GM18909 (cell line): ENCODE data around the gene QSOX1.
A peak's percentile ranks its signal among the peaks of the same experiment; 100 is the strongest.

Experiments used
- ATAC-seq: cut with Tn5 transposase; IDR thresholded peaks from one replicate; pipeline ENCODE4 v1.9.1; 2021; ENCODE audit warnings: mild to moderate bottlenecking; ENCODE audit not compliant: unreplicated experiment, poor library complexity

Gene QSOX1

GRCh38 chr1:180204231-180204630 lies 49.6 kb downstream of the QSOX1 start:
- no peak for ATAC-seq

GRCh38 chr1:180206581-180206980 lies 51.9 kb downstream of the QSOX1 start:
- no peak for ATAC-seq

DNA sequence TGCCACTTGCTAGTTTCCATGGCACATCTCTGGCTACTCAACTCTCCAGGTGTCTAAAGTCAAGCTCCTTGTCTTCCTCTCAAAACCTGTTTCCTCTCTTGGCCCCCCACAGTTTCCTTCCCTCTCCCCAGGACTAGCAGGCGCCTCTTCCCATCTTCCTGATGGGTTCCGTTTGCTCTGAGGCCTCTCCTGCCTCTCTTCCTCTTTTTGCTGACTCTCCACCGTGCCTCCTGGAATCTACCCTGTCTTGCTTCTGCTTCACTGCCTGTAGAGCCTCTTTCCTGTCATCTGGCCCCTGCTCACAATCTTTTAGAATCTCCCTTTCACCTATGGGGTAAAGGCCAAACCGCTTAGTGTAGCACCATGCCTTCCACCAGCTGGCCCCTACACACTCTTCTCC lies 53.6 kb downstream of the QSOX1 start:
- no peak for ATAC-seq

DNA sequence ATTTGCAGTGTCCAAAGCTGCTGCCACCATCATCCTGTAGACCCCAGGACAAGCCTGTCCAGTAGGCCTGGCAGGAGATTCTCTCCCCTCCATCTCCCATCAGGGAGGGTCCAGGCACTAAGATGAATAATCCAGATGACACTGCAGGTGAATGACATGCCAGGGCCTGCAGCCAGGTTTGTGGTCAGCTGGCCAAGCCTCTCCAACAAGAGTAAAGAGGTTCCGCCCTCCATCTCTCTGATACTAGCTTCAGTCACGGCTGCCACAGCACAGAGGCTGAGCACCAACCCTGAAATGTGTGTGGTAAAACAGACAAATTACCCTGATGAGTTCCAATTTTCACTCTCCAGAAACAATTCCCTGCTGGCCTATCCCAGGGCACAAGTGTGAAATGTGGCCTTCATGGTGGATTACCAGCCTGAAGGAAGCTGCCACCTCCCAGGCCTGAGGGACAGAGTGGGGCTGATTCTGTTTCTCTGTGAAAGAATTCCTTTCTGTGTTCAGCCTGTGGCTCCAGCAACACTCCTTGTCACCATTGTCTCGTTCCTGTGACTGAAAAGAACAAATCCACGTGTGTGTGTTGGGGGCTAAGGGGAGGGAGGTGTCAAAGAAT lies 55.4 kb downstream of the QSOX1 start:
- ATAC-seq: no peak

DNA sequence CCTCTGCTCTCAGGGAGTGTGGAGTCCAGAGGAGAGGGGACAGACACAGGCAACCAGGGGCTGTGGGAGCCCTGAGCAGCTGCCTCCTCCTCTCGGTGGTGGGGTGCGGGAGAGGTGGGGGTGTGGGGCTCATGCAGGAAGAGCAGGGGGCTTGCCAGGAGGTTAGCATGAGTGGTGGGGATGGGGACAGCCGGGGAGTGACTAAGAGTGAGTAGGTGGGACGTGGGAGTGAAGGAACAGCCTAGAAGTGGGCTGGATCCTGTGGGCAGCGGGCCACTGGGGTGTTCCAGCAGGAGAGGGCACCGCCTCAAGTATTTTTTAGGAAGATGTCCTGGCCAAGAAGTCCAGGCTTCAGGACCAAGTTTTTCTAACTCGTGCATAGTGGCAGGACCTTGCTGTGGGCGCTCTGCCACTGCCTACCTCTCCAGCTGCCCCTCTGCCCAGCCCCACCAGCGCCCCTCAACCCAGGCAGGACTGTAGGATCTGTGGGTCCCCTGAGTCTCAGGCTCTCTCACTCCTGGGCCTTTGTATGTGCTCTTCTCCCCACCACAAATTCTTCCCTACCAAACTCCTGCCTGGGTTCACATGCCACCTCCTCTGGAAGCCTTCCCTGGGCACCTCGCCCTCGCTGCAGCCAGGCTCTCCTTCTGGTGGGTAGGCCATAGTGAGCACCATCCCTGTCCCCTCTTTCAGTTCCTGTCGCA lies 56.6 kb downstream of the QSOX1 start:
- ATAC-seq: no peak

DNA sequence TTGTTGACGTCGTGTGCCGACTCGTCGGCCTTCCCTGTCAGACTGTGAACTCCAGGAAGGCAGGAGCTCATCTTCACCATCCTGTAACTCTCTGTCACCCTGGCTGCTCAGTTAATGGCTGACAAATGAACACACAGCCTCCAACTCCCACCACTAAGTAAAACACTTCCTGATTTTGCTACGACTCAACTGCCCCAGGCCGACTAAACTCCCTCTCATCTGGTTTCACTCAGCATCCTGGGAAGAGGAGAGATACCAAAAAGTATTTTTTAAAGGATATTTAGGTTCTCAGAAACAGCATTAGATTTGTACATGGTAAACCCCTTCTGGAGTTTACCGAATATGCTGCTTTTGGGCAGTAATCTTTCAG lies 57.2 kb downstream of the QSOX1 start:
- ATAC-seq: no peak

GRCh38 chr1:180213401-180214170 lies 58.9 kb downstream of the QSOX1 start:
- peak; percentile 42 for ATAC-seq

DNA sequence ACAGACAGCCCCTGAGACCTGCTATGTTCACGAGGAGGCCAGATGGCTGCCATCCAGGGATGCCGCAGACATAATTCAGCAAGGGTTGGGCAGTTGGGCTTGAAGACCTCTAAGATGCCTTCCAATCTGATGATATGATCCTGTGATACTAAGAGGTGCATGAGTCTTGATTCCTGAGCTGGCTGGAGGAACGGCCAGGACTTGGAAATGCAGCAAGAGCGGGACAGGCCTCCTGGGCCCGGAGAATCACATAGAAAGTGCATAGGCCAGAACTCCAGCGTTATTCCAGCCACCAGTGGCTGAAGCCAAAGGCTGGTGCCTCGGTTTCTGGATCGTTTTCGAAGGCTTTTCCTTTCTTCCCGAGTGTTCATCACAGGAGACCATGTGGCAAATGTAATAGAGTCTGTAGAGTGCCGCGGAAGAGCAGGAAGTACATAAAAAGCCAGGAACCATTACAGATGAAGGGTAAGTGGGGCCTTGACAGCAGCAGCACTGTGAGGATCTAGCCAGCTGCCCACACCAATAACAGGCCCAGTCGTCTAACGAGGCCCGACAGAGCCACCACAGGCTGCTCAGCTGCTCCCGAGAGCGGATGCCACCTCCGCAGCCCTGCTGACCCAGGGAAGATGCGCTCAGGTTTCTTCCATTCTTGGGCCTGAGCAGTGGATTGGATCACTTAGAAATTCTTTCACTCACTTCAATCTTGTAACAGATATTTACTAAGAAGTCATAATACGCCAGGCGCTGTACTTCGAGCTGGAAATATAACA lies 61.4 kb downstream of the QSOX1 start:
- ATAC-seq: no peak

- no peak for ATAC-seq
Observed at GRCh38 chr1:180217006-180217405, 62.3 kb downstream of the QSOX1 start.

GRCh38 chr1:180218806-180219765 lies 64.4 kb downstream of the QSOX1 start:
- no peak for ATAC-seq

GRCh38 chr1:180219776-180220175 lies 65.1 kb downstream of the QSOX1 start:
- ATAC-seq: no peak

DNA sequence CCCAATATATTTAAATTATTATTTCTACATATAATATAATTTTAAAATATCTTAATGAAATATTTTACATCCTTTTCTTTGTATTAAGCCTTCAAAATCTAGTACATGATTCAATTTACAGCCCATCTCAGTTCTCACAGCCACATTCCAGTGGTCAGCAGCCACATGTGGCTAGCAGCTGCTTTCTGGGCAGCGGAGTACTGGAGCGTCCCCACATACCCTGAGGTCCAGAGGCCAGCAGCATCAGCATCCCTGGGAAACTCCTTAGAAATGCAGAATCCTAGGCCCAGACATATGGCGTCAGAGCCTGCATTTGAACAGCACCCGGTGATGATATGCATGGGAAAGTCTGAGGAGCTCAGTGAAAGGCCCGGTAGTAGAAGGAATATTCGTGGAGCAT lies 66.8 kb downstream of the QSOX1 start:
- no peak for ATAC-seq

GRCh38 chr1:180224902-180225301 lies 70.2 kb downstream of the QSOX1 start:
- ATAC-seq: no peak

GRCh38 chr1:180225403-180225802 lies 70.7 kb downstream of the QSOX1 start:
- no peak for ATAC-seq

GRCh38 chr1:180227861-180228647 lies 73.4 kb downstream of the QSOX1 start:
- ATAC-seq: no peak

DNA sequence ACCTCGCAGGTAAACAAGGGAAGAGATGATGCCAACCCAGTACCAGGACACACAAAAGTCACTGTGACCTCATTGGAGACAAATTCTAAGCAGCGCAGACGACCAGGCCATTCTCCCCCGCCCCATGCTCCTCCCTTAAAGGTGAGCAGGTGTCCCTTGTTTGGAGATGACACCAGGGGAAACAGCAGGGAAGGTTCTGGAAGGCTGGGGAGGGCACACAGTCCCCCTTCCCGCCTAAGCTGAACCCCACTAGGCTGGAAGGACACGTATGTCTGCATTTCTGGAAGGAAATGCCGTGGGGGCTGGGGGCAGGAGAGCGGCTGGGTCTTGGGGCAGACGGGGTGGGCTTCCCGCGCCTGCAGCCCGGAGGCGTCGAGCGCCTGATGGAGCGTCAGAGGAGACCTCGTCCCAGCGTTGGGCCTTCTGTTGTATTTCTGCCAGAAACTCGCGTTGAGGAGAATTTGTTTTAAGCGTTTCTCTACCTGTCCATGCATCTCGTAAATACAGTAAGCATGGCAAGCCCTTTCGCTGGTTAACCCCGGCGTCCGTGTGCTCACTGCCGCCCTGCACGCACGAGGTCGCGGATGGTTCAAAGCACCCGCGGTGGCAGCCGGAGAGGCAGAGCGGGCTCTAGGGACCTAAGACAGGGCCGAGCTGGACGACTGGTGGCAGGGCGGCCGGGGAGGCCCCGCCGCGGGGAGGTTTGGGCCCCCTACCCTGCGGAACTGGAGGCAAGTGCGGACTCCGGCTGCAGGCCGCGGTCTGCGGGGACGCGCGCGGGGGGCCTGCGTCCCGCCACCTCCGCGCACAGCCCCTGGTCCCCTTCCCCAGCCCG lies 74.2 kb downstream of the QSOX1 start:
- ATAC-seq: peak; percentile 19

DNA sequence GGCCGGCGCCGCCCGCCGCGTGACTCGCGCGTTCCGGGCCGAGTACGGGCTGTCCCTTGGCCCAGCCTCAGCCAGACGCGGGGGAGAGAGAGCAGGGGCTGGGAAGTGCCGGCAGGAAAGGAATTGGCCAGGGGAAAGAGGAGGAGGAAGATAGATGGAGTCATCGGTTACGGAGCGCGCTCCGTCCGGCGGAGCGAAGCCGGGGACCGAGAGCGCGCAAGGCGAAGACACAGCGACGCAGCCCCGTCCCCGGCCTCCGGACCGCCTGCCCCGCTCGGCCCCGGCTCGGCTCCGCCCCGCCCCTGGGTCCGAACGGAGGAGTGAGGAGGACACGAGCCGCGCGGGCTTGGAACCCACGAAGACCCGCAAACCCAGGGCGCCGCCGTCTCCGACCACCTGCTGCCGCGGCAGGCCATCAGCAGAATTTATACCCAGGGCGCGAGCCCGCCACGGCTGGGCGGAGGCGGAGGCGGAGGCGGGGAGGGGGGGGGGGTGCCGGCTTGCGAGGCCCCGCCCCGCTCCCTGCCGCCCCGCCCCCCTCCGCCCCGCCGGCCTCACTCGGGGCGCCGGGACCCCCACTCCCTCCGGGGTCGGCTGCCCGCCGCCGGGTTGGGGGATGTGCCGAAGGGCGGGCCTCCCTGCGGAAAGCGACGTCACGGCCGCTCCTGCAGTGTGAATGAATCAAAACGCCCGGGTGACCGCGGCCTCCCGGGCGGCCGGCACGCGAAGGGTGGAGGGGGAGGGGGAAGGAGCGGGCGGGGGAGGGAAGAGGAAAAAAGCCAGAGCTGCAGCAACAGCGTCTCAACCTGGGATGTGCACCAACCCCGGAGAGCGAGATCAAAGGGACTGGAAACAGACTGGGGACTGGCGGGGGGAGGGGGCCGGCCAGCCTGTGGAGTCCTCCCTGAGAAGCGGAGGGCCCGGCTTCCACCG lies 75.1 kb downstream of the QSOX1 start, which contains the start of gene LHX4:
Gene LHX4 (plus strand): TSS at position 782 of the 933 bp plus-strand sequence. CDS start 266 bp downstream, outside the sequence.
- peak; percentile 32 for ATAC-seq
